Kidney capillary endothelial cell (primary cell): ENCODE data around the gene GPC1.

Experiments
- DNase-seq: peaks from one replicate; pipeline ENCODE4 v3.0.0-alpha.2; 2018; ENCODE audit warnings: low spot score

The GPC1 gene

GRCh38 chr2:240396623-240397541, 38.6 kb upstream of the GPC1 start:
- DNase-seq: no peak

- no peak for DNase-seq
These were observed 37.9 kb upstream of the GPC1 start for GRCh38 chr2:240397542-240397916.

- no peak for DNase-seq
These were observed 37.4 kb upstream of the GPC1 start for GRCh38 chr2:240397924-240398645.

GRCh38 chr2:240398661-240399267, 36.7 kb upstream of the GPC1 start:
- DNase-seq: no peak

GRCh38 chr2:240399419-240400324, 35.8 kb upstream of the GPC1 start:
- no peak for DNase-seq

- no peak for DNase-seq
These were observed 34.9 kb upstream of the GPC1 start for GRCh38 chr2:240400371-240401161.

- DNase-seq: no peak
These were observed 34.2 kb upstream of the GPC1 start for GRCh38 chr2:240401308-240401707.

- no peak for DNase-seq
These were observed 33.5 kb upstream of the GPC1 start for GRCh38 chr2:240401781-240402551.

GRCh38 chr2:240402566-240403272, 32.7 kb upstream of the GPC1 start:
- DNase-seq: no peak

- no peak for DNase-seq
These were observed 31.9 kb upstream of the GPC1 start for GRCh38 chr2:240403396-240404104.

GRCh38 chr2:240404174-240404852, 31.1 kb upstream of the GPC1 start:
- no peak for DNase-seq

GRCh38 chr2:240405133-240405532, 30.3 kb upstream of the GPC1 start:
- DNase-seq: no peak

GRCh38 chr2:240405684-240406313, 29.7 kb upstream of the GPC1 start:
- no peak for DNase-seq

- DNase-seq: no peak
These were observed 28.4 kb upstream of the GPC1 start for GRCh38 chr2:240407090-240407489.

GRCh38 chr2:240410004-240410403, 25.5 kb upstream of the GPC1 start:
- no peak for DNase-seq

- DNase-seq: no peak
These were observed 24.7 kb upstream of the GPC1 start for GRCh38 chr2:240410808-240411207.

- DNase-seq: no peak
These were observed 24.0 kb upstream of the GPC1 start for GRCh38 chr2:240411261-240412160.
